Activated gamma-delta T cell treated with anti-CD3 and anti-CD28 coated beads, Interleukin-2, amount 50 U/mL, for 16 hours (primary cell): Measurements from ENCODE around the gene CREM.
"Not testable (repeated sequence)": the region's sequence is repeated elsewhere in the genome, so short reads cannot be mapped to it uniquely, and the experiment has no call there.

Experiments
- DNase-seq: peaks from one replicate; pipeline ENCODE4 v3.0.0-alpha.2; 2020; ENCODE audit warnings: low read depth

Gene CREM

DNA sequence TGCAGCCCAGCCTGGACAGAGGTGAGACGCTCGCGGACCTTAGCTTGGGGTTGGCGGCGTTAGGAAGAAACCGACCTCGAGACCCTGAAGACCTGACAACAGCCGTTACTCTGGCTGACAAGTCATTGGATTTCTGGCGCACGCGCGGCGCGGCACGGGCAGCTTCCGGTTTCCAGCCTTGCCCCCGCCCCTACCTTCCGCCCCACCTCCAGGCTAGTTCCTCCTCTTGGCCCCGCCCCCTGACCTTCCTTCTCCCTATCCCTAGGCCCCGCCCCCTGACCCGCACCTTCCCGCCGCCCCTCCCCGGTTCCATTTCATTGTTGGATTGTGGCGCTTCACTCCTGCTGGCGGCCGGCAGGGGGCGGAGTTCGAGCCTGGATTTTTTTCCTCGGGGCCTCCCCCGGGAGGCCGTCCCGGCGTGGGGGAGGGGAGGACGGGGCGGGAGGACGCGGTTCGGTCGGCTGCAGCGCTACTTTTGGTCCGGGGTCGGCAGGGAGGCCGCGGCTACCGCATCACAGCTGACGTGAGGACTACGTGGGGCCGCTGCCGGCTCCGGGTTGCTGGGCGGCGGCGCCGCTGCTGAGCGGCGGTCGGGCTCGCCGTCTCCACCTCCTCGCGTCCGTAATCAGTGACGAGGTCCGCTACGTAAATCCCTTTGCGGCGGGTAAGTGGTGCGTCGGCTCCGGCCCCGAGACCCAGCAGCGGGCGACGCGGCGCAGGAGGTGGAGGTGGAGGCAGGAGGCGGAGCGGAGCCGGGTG is at the start of gene CREM:
Gene CREM (plus strand): TSS at position 317 of the 759 bp plus-strand sequence. CDS start 10,990 bp downstream, outside the sequence.
- peak; percentile 100 for DNase-seq

GRCh38 chr10:35079265-35079664 is 47.4 kb upstream of the CREM start:
- no peak for DNase-seq

- DNase-seq: no peak
Measured at GRCh38 chr10:35079763-35080162, 46.9 kb upstream of the CREM start.

GRCh38 chr10:35080261-35080660 is 46.4 kb upstream of the CREM start:
- DNase-seq: not testable (repeated sequence)

DNA sequence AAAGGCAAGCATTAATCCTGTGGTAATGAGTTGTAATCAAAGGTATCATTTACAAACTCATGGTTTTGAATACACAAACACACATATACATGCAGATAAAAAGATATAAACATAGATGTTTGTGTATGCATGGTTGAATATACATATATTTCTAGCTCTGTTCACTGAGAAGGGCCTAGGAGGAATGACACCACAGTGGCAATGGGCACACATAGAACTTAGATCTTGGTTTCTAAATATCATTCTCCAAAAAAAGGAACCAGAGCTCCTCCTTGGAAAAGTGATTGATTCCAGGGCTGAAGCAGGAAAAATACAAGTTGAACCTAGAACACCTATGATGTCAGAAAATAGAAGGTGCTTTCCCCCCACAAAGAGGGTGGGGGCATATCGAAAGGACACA is 43.4 kb upstream of the CREM start:
- DNase-seq: no peak

- no peak for DNase-seq
Measured at GRCh38 chr10:35089611-35090161, 37.0 kb upstream of the CREM start.

GRCh38 chr10:35090162-35090954 is 36.3 kb upstream of the CREM start, which contains the start of gene CUL2:
Gene CUL2 (minus strand): TSS chr10:35090341. CDS start chr10:35071317, 19,024 bp downstream.
- peak; percentile 89 for DNase-seq

DNA sequence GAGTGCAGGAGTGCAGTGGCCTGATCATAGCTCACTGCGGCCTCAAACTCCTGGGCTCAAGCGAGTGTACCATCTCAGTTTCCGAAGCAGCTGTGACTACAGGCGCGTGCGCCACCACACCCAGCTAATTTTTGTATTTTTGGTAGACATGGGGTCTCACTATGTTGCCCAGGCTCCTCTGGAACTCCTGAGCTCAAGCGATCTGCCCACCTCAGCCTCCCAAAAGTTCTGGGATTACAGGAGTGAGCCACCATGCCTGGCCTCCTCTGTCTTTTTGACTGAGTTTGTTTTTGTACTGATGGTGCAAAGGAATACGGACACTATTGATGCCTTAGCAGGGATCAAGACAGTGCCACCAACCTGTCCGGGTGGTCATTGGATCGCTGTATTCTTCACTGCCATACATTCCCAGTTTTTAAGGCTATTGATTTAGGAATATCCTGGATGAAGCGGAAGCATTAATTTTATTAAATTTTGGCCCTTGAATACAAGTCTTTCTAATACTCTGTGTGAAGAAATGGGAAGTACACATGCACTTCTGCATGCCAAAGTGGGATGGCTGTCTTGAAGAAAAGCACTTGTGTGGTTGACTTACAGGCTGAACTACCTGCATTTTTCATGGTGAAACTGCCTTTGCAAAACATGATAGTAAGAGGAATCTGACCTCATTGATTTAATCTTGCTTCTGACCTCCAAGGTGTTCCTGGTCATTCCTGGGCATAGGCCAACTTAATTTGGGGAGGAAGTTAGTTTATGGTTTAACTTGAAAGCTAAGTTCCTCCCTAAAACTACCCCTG is 34.5 kb upstream of the CREM start:
- DNase-seq: no peak

GRCh38 chr10:35092851-35093250 is 33.8 kb upstream of the CREM start:
- no peak for DNase-seq

GRCh38 chr10:35096312-35096711 is 30.3 kb upstream of the CREM start:
- no peak for DNase-seq

- DNase-seq: no peak
Measured at GRCh38 chr10:35097510-35097909, 29.1 kb upstream of the CREM start.

GRCh38 chr10:35103882-35104281 is 22.8 kb upstream of the CREM start:
- DNase-seq: no peak

DNA sequence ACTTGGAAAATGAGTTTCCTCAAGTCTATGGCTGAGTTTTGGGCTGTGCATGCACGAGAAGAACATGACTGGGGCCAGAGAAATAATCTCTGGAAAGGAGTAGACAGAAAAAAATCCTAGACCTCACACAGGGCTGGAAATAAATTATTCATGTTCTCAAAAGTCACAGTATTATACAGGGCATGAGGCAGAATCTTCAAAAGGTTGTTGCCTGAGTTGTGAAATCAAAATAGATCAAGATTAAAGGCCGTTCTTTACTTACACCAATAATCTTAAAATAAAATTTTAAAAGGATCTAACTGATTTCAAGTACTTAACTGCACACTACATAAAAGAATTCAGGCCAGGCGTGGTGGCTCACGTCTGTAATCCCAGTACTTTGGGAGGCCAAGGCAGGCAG is 14.1 kb upstream of the CREM start:
- DNase-seq: no peak

GRCh38 chr10:35119378-35119777 is 7.3 kb upstream of the CREM start:
- no peak for DNase-seq

GRCh38 chr10:35124540-35124939 is 2.1 kb upstream of the CREM start:
- DNase-seq: no peak

DNA sequence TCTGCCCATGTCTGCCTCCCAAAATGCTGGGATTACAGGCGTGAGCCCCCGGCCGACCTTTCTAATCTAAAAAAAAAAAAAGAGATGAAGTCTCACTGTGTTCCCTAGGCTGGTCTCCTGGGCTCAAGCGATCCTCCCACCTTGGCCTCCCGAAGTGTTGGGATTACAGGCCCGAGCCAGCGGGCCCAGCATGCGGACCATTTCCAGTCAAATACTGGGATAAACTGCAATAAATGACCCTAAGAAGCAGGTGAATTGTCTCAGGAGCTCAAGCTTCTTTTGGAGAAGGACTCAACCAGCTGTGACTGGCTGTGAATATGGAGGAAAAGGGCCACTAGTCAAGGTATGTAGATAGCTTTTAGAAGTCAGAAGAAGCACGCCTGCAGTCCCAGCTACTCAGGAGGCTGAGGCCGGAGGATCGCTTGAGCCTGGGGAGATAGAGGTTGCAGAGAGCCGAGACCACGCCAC is 550 bp upstream of the CREM start:
- DNase-seq: peak; percentile 1

DNA sequence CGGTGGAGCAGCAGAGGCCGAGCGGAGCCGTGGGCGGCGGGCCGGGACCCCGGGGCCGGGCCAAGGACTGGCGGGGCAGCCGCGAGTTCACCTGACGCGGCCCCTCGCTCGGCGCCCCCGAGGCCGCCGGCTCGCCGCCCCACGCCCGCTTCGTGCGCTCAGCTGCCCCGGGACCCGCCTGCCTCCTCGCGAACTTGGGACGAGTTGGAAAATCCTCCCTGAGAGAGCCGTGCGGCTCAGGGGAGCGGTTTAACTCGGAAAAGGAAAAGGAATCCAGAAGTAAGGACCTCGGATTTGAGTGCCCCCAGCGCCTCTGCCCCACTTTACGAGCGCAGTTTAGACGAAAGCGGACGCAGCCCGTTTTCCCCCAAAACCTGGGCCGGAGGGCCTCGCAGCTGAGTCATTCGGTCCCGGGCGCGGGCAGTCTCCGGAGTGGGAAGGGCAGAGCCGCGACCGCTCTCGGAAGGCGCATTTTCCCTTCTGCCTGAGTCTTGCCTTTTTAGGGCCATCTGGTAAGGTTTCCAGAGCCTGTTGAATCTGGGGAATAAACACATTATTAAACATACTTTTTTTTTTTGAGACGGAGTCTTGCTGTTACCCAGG is 744 bp downstream of the CREM start:
- peak; percentile 38 for DNase-seq

GRCh38 chr10:35129185-35129674 is 2.6 kb downstream of the CREM start:
- no peak for DNase-seq

DNA sequence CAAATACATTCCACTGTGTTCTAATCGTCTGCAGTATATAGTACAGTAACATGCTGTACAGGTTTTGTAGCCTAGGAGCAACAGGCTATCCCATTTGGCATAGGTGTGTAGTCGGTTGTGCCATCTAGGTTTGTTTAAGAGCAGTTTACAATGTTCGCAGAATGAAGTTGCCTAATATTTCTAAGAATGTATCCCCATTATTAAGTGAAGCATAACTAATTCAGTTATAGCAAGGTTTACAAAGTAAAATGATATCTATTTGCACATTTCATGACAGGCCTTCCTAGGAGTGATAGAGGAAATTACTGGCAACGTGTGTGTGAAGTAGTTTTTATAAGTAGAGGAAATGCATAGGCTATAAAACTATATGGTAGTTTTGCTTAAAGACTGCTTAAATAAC is 4.0 kb downstream of the CREM start:
- DNase-seq: no peak

GRCh38 chr10:35132727-35133126 is 6.1 kb downstream of the CREM start:
- no peak for DNase-seq

DNA sequence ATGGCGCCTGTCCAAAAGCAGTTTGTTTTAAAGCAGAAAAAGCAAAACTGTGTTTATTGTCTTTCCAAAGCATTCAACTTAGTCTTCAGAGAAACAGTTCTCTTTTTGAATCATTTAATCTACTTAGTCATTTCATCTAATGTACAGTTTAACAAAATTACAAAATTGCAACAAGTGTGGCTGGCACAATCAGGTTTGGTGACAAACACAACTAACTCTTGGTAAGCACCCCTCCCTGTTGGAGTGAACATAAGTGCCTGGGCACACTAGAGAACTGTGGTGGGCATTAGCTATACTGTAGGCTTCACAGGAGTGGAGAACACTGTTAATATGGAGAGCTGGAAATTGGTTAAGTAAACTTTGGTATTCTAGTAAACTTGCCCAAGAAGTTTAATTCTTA is 6.9 kb downstream of the CREM start:
- no peak for DNase-seq
